Mesothelial cell of epicardium (in vitro differentiated cells): ENCODE results near the gene LIN9. TPM values are rescaled to one million over a fixed set of nuclear protein-coding genes. Genes with fewer than 3 reads are reported as not detected.
"Not testable (repeated sequence)": the region's sequence is repeated elsewhere in the genome, so short reads cannot be mapped to it uniquely, and the experiment has no call there.

Experiments
- DNase-seq, 2 experiments: peaks; one replicate each; pipeline ENCODE4 v3.0.0; 2021; ENCODE audit warnings: low spot score in 2 of 2; ENCODE audit not compliant: unreplicated experiment in 2 of 2
- H3K27ac Mint-ChIP-seq: 2 replicates; pipeline ENCODE4 v1.8.0; 2021; ENCODE audit warnings: mixed read lengths
- H3K27me3 Mint-ChIP-seq: 2 replicates; pipeline ENCODE4 v1.8.0; 2021; ENCODE audit warnings: low read depth, mixed read lengths
- H3K36me3 Mint-ChIP-seq: 2 replicates; pipeline ENCODE4 v1.8.0; 2021; ENCODE audit warnings: mixed read lengths
- H3K4me1 Mint-ChIP-seq: 2 replicates; pipeline ENCODE4 v1.8.0; 2021; ENCODE audit warnings: mixed read lengths
- H3K4me3 Mint-ChIP-seq: 2 replicates; pipeline ENCODE4 v1.8.0; 2021; ENCODE audit warnings: mild to moderate bottlenecking, moderate library complexity, mixed read lengths
- H3K9me3 Mint-ChIP-seq: 2 replicates; pipeline ENCODE4 v1.8.0; 2021; ENCODE audit warnings: mixed read lengths
- total RNA-seq: library from RNA; stranded (reverse); gene quantifications from 3 replicates; pipeline ENCODE4 v1.2.1, GENCODE V29; 2021
- TF ChIP-seq, protein P1 (sequence below): fragments of 200-600 bp; sonication (generic); IDR thresholded peaks from one replicate; pipeline ENCODE4 v1.5.0; 2021; ENCODE audit warnings: antibody characterized with exemption; ENCODE audit not compliant: unreplicated experiment

Gene LIN9
- total RNA-seq, 1 donor from 2014 or later = 8.9 TPM

DNA sequence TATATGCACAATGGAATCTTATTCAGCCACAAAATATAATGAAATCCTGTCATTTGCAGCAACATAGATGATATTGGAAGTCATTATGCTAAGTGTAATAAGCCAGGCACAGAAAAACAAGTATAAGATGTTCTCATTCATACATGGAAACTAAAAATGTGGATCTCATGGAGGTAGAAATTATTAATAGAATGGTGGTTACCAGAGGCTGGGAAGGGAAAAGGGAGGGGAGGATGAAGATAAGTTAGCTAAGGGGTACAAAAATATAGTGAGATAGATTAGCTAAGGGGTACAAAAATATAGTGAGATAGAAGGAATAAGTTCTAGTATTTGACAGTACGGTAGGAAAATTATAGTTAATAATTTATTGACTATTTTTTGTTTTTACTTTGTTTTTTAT, 27.9 kb downstream of the LIN9 start:
- TF ChIP-seq, protein P1, sequence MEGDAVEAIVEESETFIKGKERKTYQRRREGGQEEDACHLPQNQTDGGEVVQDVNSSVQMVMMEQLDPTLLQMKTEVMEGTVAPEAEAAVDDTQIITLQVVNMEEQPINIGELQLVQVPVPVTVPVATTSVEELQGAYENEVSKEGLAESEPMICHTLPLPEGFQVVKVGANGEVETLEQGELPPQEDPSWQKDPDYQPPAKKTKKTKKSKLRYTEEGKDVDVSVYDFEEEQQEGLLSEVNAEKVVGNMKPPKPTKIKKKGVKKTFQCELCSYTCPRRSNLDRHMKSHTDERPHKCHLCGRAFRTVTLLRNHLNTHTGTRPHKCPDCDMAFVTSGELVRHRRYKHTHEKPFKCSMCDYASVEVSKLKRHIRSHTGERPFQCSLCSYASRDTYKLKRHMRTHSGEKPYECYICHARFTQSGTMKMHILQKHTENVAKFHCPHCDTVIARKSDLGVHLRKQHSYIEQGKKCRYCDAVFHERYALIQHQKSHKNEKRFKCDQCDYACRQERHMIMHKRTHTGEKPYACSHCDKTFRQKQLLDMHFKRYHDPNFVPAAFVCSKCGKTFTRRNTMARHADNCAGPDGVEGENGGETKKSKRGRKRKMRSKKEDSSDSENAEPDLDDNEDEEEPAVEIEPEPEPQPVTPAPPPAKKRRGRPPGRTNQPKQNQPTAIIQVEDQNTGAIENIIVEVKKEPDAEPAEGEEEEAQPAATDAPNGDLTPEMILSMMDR = no peak
- Mint-ChIP-seq H3K4me3 (no peak overlapping the region), H3K36me3 (peaks cover 20% of the 10 kb centered on the region), H3K27ac (no peak overlapping the region), H3K27me3 (no peaks in the 10 kb centered on the region), H3K4me1 (peaks cover 8% of the 10 kb centered on the region), H3K9me3 (no peaks in the 10 kb centered on the region)
- no peak for DNase-seq

GRCh38 chr1:226279498-226279897, 29.5 kb downstream of the LIN9 start:
- Mint-ChIP-seq H3K36me3 (peaks cover 18% of the 10 kb centered on the region), H3K4me3 (no peak overlapping the region), H3K27ac (no peak overlapping the region), H3K27me3 (no peaks in the 10 kb centered on the region), H3K9me3 (peaks cover 1% of the 10 kb centered on the region), H3K4me1 (peaks cover 11% of the 10 kb centered on the region)
- no peak for DNase-seq
- TF ChIP-seq, protein P1 = no peak

DNA sequence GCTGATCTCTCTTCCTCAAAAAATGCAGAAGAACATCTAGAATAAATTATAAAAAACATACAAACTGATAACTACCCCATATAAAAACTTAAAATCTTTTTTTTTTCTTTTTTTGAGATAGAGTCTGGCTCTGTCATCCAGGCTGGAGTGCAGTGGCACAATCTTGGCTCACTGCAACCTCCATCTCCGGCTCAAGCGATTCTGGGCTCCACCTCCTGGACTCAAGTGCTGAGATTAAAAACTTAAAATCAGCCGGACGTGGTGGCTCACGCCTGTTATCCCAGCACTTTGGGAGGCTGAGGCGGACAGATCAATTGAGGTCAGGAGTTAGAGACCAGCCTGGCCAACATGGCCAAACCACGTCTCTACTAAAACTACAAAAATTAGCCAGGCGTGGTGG, 31.1 kb downstream of the LIN9 start:
- Mint-ChIP-seq H3K36me3 (peaks cover 16% of the 10 kb centered on the region), H3K27me3 (no peaks in the 10 kb centered on the region), H3K4me1 (peaks cover 26% of the 10 kb centered on the region), H3K27ac (no peak overlapping the region), H3K4me3 (no peak overlapping the region), H3K9me3 (peaks cover 5% of the 10 kb centered on the region)
- TF ChIP-seq, protein P1 = no peak
- no peak for DNase-seq

- no peaks in the 10 kb centered on the region for H3K27me3 Mint-ChIP-seq
- peaks cover 35% of the 10 kb centered on the region for H3K4me1 Mint-ChIP-seq
- H3K27ac Mint-ChIP-seq = no peak overlapping the region
- peaks cover 5% of the 10 kb centered on the region for H3K9me3 Mint-ChIP-seq
- DNase-seq = no peak
- TF ChIP-seq, protein P1 = no peak
- H3K36me3 Mint-ChIP-seq = peaks cover 14% of the 10 kb centered on the region
- no peak overlapping the region for H3K4me3 Mint-ChIP-seq
Measured at GRCh38 chr1:226276987-226277386, 32.0 kb downstream of the LIN9 start.

DNA sequence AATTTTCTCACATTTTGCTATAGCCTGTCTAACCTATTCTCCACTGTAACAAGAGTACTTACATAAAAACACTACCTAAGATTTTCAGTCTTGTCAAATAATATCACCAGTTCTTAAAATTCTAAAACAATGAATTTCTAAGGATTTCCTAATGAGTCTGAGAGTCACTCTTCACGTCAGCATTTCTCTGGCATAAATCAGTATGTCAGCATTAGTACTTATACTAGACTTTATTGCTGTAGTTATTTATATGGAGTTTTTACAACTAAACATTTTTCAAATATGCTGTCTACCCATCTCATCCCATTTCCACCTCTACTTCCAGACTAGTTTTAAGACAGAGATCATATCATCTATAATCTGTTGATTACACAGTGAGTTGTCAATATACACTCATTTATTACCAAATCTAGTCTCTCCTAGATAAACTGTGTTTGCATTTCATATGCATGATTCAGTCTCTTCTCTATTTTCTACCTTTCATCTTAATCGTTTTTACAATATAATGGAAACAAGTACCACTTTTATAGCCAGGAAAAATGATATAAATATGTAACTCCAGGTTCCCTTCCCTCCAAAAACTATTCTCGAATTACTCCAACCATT, 32.8 kb downstream of the LIN9 start:
- TF ChIP-seq, protein P1 = no peak
- no peak for DNase-seq
- Mint-ChIP-seq H3K36me3 (peaks cover 14% of the 10 kb centered on the region), H3K27ac (peak overlapping the region; percentile 88), H3K4me3 (no peak overlapping the region), H3K9me3 (peaks cover 5% of the 10 kb centered on the region), H3K4me1 (peaks cover 41% of the 10 kb centered on the region), H3K27me3 (no peaks in the 10 kb centered on the region)

GRCh38 chr1:226274138-226274537, 34.8 kb downstream of the LIN9 start:
- no peak for DNase-seq
- Mint-ChIP-seq H3K36me3 (peaks cover 19% of the 10 kb centered on the region), H3K27me3 (no peaks in the 10 kb centered on the region), H3K4me1 (peaks cover 53% of the 10 kb centered on the region), H3K9me3 (peaks cover 5% of the 10 kb centered on the region), H3K27ac (peak overlapping the region; percentile 81), H3K4me3 (no peak overlapping the region)
- TF ChIP-seq, protein P1 = no peak

DNA sequence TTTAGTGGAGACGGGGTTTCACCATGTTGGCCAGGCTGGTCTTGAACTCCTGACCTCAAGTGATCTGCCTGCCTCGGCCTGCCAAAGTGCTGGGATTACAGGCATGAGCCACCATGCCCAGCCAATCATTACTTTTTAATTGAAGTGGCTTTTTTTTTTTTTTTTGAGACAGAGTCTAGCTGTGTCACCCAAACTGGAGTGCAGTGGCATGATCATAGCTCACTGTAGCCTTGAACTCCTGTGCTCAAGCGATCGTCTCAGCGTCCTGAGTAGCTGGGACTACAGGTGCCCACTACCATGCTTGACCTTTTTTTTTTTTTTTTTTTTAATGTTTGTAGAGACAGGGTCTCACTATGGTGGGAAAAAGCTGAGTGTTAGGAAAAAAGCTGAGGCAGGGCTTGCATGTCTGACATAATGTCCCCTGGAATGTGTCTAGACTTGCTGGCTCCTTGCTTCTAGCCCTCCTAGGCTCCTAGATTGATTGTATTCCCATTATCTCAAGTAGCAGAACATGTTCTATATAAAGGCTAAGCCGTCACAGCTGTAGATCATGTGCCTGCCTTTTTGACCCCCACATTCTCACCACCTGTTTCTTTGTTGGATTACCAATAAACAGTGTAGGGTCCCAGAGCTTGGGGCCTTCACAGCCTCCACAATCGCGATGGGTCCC, 36.6 kb downstream of the LIN9 start:
- peaks cover 61% of the 10 kb centered on the region for H3K4me1 Mint-ChIP-seq

More for the DNA sequence above, 36.6 kb downstream of the LIN9 start:
- H3K36me3 Mint-ChIP-seq = peaks cover 19% of the 10 kb centered on the region
- not testable (repeated sequence) for DNase-seq, H3K9me3 Mint-ChIP-seq, H3K27me3 Mint-ChIP-seq, H3K4me3 Mint-ChIP-seq
- peak overlapping the region; percentile 97 for H3K27ac Mint-ChIP-seq
